Upper lobe of left lung (tissue), 4 donors: ENCODE measurements around the gene RFTN1.

Source experiments
- POLR2A ChIP-seq, 4 donors: fragments of 450-650 bp; IDR thresholded peaks; one replicate each; pipeline ENCODE4 v1.5.1; 2016 to 2017; ENCODE audit warnings: antibody characterized with exemption in 4 of 4, mild to moderate bottlenecking in 2 of 4
- POLR2AphosphoS5 ChIP-seq, 2 donors: sonication (generic); formaldehyde crosslinking; IDR thresholded peaks; one replicate each; pipeline ENCODE4 v1.5.1; 2017; ENCODE audit warnings: antibody characterized with exemption in 2 of 2

DNA sequence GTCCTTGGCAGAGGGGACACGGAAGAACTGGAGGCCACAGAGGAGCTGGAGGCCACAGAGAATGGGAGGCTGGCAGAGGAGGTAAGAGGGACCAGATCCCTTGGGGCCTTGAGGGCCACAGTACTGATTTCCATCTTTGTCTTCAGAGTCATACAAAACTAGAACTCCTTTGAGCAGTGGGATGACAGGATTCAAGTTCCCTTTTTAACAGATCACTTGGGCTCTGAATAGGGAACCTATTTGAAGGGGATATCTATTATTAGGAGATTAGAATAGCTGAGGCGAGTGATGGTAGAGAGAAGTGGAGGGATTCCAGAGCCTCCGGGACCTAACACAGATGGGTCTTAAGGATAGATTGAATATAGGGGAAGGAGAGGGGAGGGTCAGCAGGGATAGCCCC is 192.8 kb downstream of the RFTN1 start:
- TF ChIP-seq POLR2A (IDR thresholded peaks at IDR 0.05) = no peak
- no peak for TF ChIP-seq POLR2AphosphoS5 (IDR thresholded peaks at IDR 0.05)
